Measurements from ENCODE around the gene TTC27. TPM values are rescaled to one million over a fixed set of nuclear protein-coding genes. Genes with fewer than 3 reads are reported as not detected.

Gene TTC27
- total and polyA plus RNA-seq, 12 donors = 4.8 to 17.3 (median 12.1) TPM

GRCh38 chr2:32835148-32835547 lies 207.3 kb downstream of the TTC27 start:
- Histone ChIP-seq H3K4me3 (no peak overlapping the region), H3K27me3 (no peaks in the 10 kb centered on the region), H3K9me3 (peaks cover 0 to 8% (median 0%) of the 10 kb centered on the region in 11 donors), H3K27ac (no peak overlapping the region), H3K4me1 (peaks cover 0 to 21% (median 3%) of the 10 kb centered on the region in 9 donors), H3K36me3 (no peaks in the 10 kb centered on the region)
- WGBS, 2 donors = 82 to 86% methylated on average over 3 of the region's 3 CpGs
- intact Hi-C loops (cut with DNase I) = no loop called here
- no peak for TF ChIP-seq CTCF (IDR thresholded peaks at IDR 0.05)
- DNase-seq (no peak), ATAC-seq (no peak)

- no peaks in the 10 kb centered on the region for H3K36me3 ChIP-seq
- H3K9me3 ChIP-seq = no peaks in the 10 kb centered on the region
- no peak for TF ChIP-seq CTCF (IDR thresholded peaks at IDR 0.05)
- DNase-seq (no peak), ATAC-seq (no peak)
- no peak overlapping the region for H3K27ac ChIP-seq
- WGBS, 2 donors = 79 to 83% methylated on average over 5 of the region's 5 CpGs
- no peaks in the 10 kb centered on the region for H3K27me3 ChIP-seq
- no peak overlapping the region for H3K4me3 ChIP-seq
- intact Hi-C loops (cut with DNase I) = no loop called here
- H3K4me1 ChIP-seq = peaks cover 0 to 23% (median 3%) of the 10 kb centered on the region in 9 donors
Measured at GRCh38 chr2:32836933-32837332, 209.1 kb downstream of the TTC27 start.

- peaks cover 0 to 35% (median 3%) of the 10 kb centered on the region in 9 donors for H3K4me1 ChIP-seq
- no peaks in the 10 kb centered on the region for H3K36me3 ChIP-seq
- H3K4me3 ChIP-seq = no peak overlapping the region
- intact Hi-C loops (cut with DNase I) = no loop called here
- no peaks in the 10 kb centered on the region for H3K9me3 ChIP-seq
- H3K27me3 ChIP-seq = no peaks in the 10 kb centered on the region
- H3K27ac ChIP-seq = no peak overlapping the region
- no peak for TF ChIP-seq CTCF (IDR thresholded peaks at IDR 0.05)
- DNase-seq = no peak
- 65 to 72% methylated on average over 7 of the region's 7 CpGs for WGBS, 2 donors
- peak in 3 of 8 donors; percentile 14 to 28 (median 21) for ATAC-seq
Measured at GRCh38 chr2:32838418-32838817, 210.6 kb downstream of the TTC27 start.

- H3K27me3 ChIP-seq = no peaks in the 10 kb centered on the region
- ATAC-seq (no peak), DNase-seq (no peak)
- H3K4me1 ChIP-seq = peaks cover 0 to 35% (median 3%) of the 10 kb centered on the region in 9 donors
- H3K9me3 ChIP-seq = peaks cover 0 to under 1% (median 0%) of the 10 kb centered on the region in 11 donors
- intact Hi-C loops (cut with DNase I) = no loop called here
- H3K4me3 ChIP-seq = no peak overlapping the region
- no peaks in the 10 kb centered on the region for H3K36me3 ChIP-seq
- H3K27ac ChIP-seq = peak overlapping the region in 1 of 10 donors; percentile 13
- WGBS, 2 donors = 63 to 65% methylated on average over 4 of the region's 4 CpGs
- TF ChIP-seq CTCF (IDR thresholded peaks at IDR 0.05) = no peak
Measured at GRCh38 chr2:32838949-32839348, 211.1 kb downstream of the TTC27 start.

Data from heart right ventricle (tissue), 16 donors.